ENCODE data around the gene DCAF5.
A peak's percentile ranks its signal among the peaks of the same experiment; 100 is the strongest.

DNA sequence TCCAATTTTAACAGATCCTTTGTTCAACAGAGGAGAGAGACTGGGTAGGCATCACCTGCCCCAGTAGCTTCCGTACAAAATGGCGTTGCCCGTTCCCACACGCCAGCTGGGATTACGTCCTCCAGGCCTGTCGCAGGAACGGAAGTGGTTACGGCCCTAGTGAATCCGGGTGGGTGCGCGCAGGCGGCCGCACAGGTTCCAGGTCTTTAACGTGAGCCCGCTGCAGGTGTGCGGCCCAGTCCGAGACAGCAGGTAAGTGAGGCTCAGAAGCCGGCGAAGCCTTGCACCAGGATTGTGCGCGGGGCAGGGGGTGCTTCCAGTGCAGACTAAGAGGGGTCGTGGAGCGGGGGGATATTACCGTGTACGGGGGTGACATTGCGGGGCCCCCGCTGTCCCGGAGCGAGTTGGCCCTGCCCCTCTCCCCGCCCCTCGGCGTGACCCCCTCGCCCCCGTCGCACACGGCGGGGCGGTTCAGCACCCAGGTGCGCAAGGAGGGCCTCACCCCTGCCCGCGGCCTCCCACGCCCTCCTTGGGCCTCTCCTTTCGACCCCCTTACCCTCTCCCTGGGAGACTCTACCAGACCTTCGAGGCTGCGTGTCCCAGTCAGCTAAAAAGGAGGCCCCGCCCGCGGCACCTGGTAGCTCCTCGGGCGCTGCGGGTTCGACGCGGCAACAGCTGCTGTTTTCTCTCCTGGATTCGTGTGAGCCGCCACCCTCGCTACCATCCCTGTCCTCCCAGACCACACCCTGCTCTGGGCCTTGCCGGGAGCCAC, 38.6 kb upstream of the DCAF5 start, which contains the start of gene EXD2:
- TF ChIP-seq, protein P1, sequence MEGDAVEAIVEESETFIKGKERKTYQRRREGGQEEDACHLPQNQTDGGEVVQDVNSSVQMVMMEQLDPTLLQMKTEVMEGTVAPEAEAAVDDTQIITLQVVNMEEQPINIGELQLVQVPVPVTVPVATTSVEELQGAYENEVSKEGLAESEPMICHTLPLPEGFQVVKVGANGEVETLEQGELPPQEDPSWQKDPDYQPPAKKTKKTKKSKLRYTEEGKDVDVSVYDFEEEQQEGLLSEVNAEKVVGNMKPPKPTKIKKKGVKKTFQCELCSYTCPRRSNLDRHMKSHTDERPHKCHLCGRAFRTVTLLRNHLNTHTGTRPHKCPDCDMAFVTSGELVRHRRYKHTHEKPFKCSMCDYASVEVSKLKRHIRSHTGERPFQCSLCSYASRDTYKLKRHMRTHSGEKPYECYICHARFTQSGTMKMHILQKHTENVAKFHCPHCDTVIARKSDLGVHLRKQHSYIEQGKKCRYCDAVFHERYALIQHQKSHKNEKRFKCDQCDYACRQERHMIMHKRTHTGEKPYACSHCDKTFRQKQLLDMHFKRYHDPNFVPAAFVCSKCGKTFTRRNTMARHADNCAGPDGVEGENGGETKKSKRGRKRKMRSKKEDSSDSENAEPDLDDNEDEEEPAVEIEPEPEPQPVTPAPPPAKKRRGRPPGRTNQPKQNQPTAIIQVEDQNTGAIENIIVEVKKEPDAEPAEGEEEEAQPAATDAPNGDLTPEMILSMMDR (IDR thresholded peaks at IDR 0.05), result peak in 1 of 6 experiments; percentile 14
- TF ChIP-seq POLR2A (IDR thresholded peaks at IDR 0.05), result peak; percentile 43 to 84
